Measurements from ENCODE around the gene PHLPP1.

Gene PHLPP1

GRCh38 chr18:62759704-62760402 is 44.5 kb downstream of the PHLPP1 start:
- no peaks in the 10 kb centered on the region for H3K27me3 ChIP-seq (ENCODE audit: control insufficient read depth, insufficient read depth, low read length)
- no peaks in the 10 kb centered on the region for H3K9me3 ChIP-seq (ENCODE audit: control insufficient read depth, insufficient read depth, low read depth, low read length)
- peak overlapping the region; percentile 43 for H3K4me3 ChIP-seq (ENCODE audit: low read depth, low read length)
- H3K4me1 ChIP-seq (ENCODE audit: control insufficient read depth, insufficient read depth, low read length): peaks cover 67% of the 10 kb centered on the region
- H3K36me3 ChIP-seq (ENCODE audit: control insufficient read depth, insufficient read depth, low read length): no peaks in the 10 kb centered on the region
- peak overlapping the region; percentile 99 for H3K27ac ChIP-seq (ENCODE audit: low read depth, low read length)
- peak overlapping the region; percentile 79 for H3K9ac ChIP-seq (ENCODE audit: low read length)

- H3K9ac ChIP-seq (ENCODE audit: low read length): peak overlapping the region; percentile 79
- peak overlapping the region; percentile 99 for H3K27ac ChIP-seq (ENCODE audit: low read depth, low read length)
- H3K4me1 ChIP-seq (ENCODE audit: control insufficient read depth, insufficient read depth, low read length): peaks cover 67% of the 10 kb centered on the region
Observed at GRCh38 chr18:62760403-62760734, 45.0 kb downstream of the PHLPP1 start.

DNA sequence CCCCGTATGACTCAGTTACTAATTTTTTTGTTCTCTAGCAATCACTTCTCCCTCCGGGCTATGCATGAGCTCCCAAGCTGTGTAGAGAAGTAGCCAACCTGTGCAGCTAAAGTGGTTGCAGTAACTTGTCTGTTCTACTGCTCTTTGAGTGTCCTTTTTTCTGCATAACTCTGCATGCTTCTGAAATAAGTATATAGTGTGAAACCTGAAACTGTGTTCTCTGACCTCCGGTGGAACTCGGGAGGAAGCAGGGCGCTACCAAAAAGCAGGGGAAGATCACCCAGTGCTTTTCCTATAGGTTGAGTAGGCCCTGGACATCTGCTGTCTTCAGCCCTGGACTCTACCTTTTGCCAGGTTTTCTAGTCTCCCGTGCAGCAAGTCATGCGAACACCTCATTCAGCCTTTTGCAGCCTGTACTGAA is 47.8 kb downstream of the PHLPP1 start:
- H3K4me1 ChIP-seq (ENCODE audit: control insufficient read depth, insufficient read depth, low read length): peaks cover 67% of the 10 kb centered on the region

More at GRCh38 chr18:62760403-62760734, 45.0 kb downstream of the PHLPP1 start:
- peak overlapping the region; percentile 43 for H3K4me3 ChIP-seq (ENCODE audit: low read depth, low read length)
- no peaks in the 10 kb centered on the region for H3K27me3 ChIP-seq (ENCODE audit: control insufficient read depth, insufficient read depth, low read length)
- no peaks in the 10 kb centered on the region for H3K9me3 ChIP-seq (ENCODE audit: control insufficient read depth, insufficient read depth, low read depth, low read length)
- H3K36me3 ChIP-seq (ENCODE audit: control insufficient read depth, insufficient read depth, low read length): no peaks in the 10 kb centered on the region

GRCh38 chr18:62766266-62766665 is 50.9 kb downstream of the PHLPP1 start:
- Histone ChIP-seq H3K9me3 (ENCODE audit: control insufficient read depth, insufficient read depth, low read depth, low read length) (no peaks in the 10 kb centered on the region), H3K4me3 (ENCODE audit: low read depth, low read length) (no peak overlapping the region)

More for the DNA sequence above, 47.8 kb downstream of the PHLPP1 start:
- H3K27me3 ChIP-seq (ENCODE audit: control insufficient read depth, insufficient read depth, low read length): no peaks in the 10 kb centered on the region
- H3K36me3 ChIP-seq (ENCODE audit: control insufficient read depth, insufficient read depth, low read length): no peaks in the 10 kb centered on the region
- H3K9me3 ChIP-seq (ENCODE audit: control insufficient read depth, insufficient read depth, low read depth, low read length): no peaks in the 10 kb centered on the region
- no peak overlapping the region for H3K9ac ChIP-seq (ENCODE audit: low read length)
- no peak overlapping the region for H3K27ac ChIP-seq (ENCODE audit: low read depth, low read length)
- H3K4me3 ChIP-seq (ENCODE audit: low read depth, low read length): no peak overlapping the region

GRCh38 chr18:62767321-62767720 is 52.0 kb downstream of the PHLPP1 start:
- H3K36me3 ChIP-seq (ENCODE audit: control insufficient read depth, insufficient read depth, low read length): no peaks in the 10 kb centered on the region
- H3K9ac ChIP-seq (ENCODE audit: low read length): no peak overlapping the region
- peaks cover 38% of the 10 kb centered on the region for H3K4me1 ChIP-seq (ENCODE audit: control insufficient read depth, insufficient read depth, low read length)
- H3K27ac ChIP-seq (ENCODE audit: low read depth, low read length): peak overlapping the region; percentile 47; the same call in 1 of the 2 replicates
- no peaks in the 10 kb centered on the region for H3K27me3 ChIP-seq (ENCODE audit: control insufficient read depth, insufficient read depth, low read length)
- no peaks in the 10 kb centered on the region for H3K9me3 ChIP-seq (ENCODE audit: control insufficient read depth, insufficient read depth, low read depth, low read length)
- no peak overlapping the region for H3K4me3 ChIP-seq (ENCODE audit: low read depth, low read length)

More at GRCh38 chr18:62766266-62766665, 50.9 kb downstream of the PHLPP1 start:
- Histone ChIP-seq H3K4me1 (ENCODE audit: control insufficient read depth, insufficient read depth, low read length) (peaks cover 38% of the 10 kb centered on the region), H3K27me3 (ENCODE audit: control insufficient read depth, insufficient read depth, low read length) (no peaks in the 10 kb centered on the region), H3K9ac (ENCODE audit: low read length) (no peak overlapping the region), H3K27ac (ENCODE audit: low read depth, low read length) (0 out of 2 replicates have a peak overlapping the region, but pooled peaks have one; percentile 23), H3K36me3 (ENCODE audit: control insufficient read depth, insufficient read depth, low read length) (no peaks in the 10 kb centered on the region)

DNA sequence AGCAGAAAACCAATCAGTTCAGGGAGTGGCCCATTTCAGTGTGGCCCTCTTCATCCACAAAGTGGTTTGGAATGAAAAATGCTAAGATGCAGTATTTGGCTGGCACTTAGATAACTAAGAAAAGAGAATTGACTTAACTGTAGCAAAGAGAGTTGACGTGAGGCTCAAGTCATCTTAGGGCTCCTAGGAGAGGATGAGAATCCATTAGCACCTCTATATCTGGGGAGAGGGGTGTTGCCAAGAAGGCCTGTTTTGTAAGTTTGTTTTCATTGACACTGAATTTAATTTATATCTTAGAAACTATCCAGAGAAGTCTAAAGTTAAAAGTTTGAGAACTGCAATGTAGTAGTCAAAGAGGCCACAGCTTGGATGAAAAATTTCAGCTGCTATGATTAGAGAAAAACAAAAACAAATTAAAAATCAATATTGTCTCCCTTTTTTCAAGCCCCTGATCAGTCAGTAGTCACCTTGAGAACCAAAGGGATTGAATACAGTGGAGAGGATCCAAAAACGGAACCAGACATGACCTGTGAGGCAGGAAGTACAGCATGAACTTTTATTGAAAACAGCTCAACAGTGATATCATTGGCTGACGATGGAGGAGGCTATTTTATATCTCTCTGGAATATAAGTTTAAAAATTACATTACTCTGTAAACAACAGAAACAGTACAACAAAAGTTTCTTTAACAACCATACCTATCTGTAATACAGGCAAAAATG is 52.7 kb downstream of the PHLPP1 start:
- no peak overlapping the region for H3K9ac ChIP-seq (ENCODE audit: low read length)
- H3K4me3 ChIP-seq (ENCODE audit: low read depth, low read length): no peak overlapping the region
- no peak overlapping the region for H3K27ac ChIP-seq (ENCODE audit: low read depth, low read length)
- H3K27me3 ChIP-seq (ENCODE audit: control insufficient read depth, insufficient read depth, low read length): no peaks in the 10 kb centered on the region
- H3K36me3 ChIP-seq (ENCODE audit: control insufficient read depth, insufficient read depth, low read length): no peaks in the 10 kb centered on the region
- peaks cover 39% of the 10 kb centered on the region for H3K4me1 ChIP-seq (ENCODE audit: control insufficient read depth, insufficient read depth, low read length)
- no peaks in the 10 kb centered on the region for H3K9me3 ChIP-seq (ENCODE audit: control insufficient read depth, insufficient read depth, low read depth, low read length)

DNA sequence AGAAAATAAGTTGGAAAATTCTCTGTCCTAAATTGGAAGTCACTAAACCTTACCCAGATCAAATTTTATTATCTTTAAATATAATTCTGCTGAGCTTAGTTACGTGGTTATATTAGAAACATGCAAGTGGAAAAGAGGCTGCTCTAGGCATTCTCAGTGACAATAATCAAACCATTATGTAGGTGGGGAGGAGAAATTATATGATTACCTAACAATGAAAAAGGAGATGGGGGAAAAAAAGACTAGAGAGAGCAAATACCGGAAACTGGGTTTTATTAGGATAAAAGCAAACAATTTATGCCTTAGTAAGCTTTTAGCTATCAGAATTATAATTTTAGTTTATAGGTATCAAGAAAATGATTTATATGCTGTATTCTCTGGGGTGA is 53.2 kb downstream of the PHLPP1 start:
- H3K4me3 ChIP-seq (ENCODE audit: low read depth, low read length): no peak overlapping the region
- H3K27ac ChIP-seq (ENCODE audit: low read depth, low read length): no peak overlapping the region

GRCh38 chr18:62769216-62769615 is 53.9 kb downstream of the PHLPP1 start:
- no peaks in the 10 kb centered on the region for H3K27me3 ChIP-seq (ENCODE audit: control insufficient read depth, insufficient read depth, low read length)
- no peaks in the 10 kb centered on the region for H3K36me3 ChIP-seq (ENCODE audit: control insufficient read depth, insufficient read depth, low read length)
- no peak overlapping the region for H3K27ac ChIP-seq (ENCODE audit: low read depth, low read length)
- no peak overlapping the region for H3K4me3 ChIP-seq (ENCODE audit: low read depth, low read length)
- no peaks in the 10 kb centered on the region for H3K9me3 ChIP-seq (ENCODE audit: control insufficient read depth, insufficient read depth, low read depth, low read length)
- peaks cover 40% of the 10 kb centered on the region for H3K4me1 ChIP-seq (ENCODE audit: control insufficient read depth, insufficient read depth, low read length)
- no peak overlapping the region for H3K9ac ChIP-seq (ENCODE audit: low read length)

More for the DNA sequence above, 53.2 kb downstream of the PHLPP1 start:
- Histone ChIP-seq H3K4me1 (ENCODE audit: control insufficient read depth, insufficient read depth, low read length) (peaks cover 36% of the 10 kb centered on the region), H3K9ac (ENCODE audit: low read length) (no peak overlapping the region), H3K36me3 (ENCODE audit: control insufficient read depth, insufficient read depth, low read length) (no peaks in the 10 kb centered on the region), H3K9me3 (ENCODE audit: control insufficient read depth, insufficient read depth, low read depth, low read length) (no peaks in the 10 kb centered on the region), H3K27me3 (ENCODE audit: control insufficient read depth, insufficient read depth, low read length) (no peaks in the 10 kb centered on the region)

- H3K9ac ChIP-seq (ENCODE audit: low read length): no peak overlapping the region
- H3K27me3 ChIP-seq (ENCODE audit: control insufficient read depth, insufficient read depth, low read length): no peaks in the 10 kb centered on the region
- no peak overlapping the region for H3K4me3 ChIP-seq (ENCODE audit: low read depth, low read length)
- no peaks in the 10 kb centered on the region for H3K36me3 ChIP-seq (ENCODE audit: control insufficient read depth, insufficient read depth, low read length)
- H3K9me3 ChIP-seq (ENCODE audit: control insufficient read depth, insufficient read depth, low read depth, low read length): no peaks in the 10 kb centered on the region
- peaks cover 22% of the 10 kb centered on the region for H3K4me1 ChIP-seq (ENCODE audit: control insufficient read depth, insufficient read depth, low read length)
- no peak overlapping the region for H3K27ac ChIP-seq (ENCODE audit: low read depth, low read length)
Observed at GRCh38 chr18:62771494-62772270, 56.3 kb downstream of the PHLPP1 start.

DNA sequence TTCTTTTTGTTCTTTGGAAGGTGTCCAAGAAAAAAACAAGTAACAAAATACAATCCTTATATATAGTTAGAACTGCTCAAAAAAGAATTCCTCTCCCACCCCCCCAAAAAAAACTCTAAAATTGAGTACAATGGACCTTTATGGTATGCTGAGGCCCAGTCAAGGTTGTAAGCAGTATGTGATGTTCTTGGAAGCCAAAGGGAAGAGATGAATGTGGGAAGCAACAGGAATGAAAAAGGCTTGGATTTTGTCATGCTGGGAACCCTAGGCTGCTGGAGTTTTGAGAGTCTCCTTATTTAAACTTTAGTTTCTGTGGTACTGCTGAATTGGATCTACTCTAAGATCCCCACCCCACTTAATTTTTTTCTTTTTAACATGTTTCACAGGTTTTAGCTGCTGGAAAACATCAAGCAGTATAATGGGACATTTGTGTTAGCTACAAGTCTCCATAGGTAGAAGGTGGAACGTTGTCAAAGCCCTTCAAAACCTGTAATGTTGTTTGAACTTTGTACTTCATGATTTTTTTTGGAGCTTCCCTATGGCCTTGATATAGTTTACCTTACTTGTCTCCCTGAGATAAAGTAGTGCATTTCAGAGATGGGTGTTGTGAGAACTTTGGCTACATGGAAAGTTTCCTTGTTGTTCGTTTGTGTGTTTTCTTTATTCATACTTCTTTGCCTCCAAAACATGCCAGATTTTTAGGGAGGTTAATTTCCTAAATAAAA is 57.7 kb downstream of the PHLPP1 start:
- H3K9me3 ChIP-seq (ENCODE audit: control insufficient read depth, insufficient read depth, low read depth, low read length): no peaks in the 10 kb centered on the region
- no peaks in the 10 kb centered on the region for H3K36me3 ChIP-seq (ENCODE audit: control insufficient read depth, insufficient read depth, low read length)
- peaks cover 16% of the 10 kb centered on the region for H3K4me1 ChIP-seq (ENCODE audit: control insufficient read depth, insufficient read depth, low read length)
- H3K9ac ChIP-seq (ENCODE audit: low read length): no peak overlapping the region
- H3K4me3 ChIP-seq (ENCODE audit: low read depth, low read length): no peak overlapping the region; the same call in 1 of the 2 replicates
- H3K27ac ChIP-seq (ENCODE audit: low read depth, low read length): no peak overlapping the region
- no peaks in the 10 kb centered on the region for H3K27me3 ChIP-seq (ENCODE audit: control insufficient read depth, insufficient read depth, low read length)
